ENCODE results near the gene COPZ2.

DNA sequence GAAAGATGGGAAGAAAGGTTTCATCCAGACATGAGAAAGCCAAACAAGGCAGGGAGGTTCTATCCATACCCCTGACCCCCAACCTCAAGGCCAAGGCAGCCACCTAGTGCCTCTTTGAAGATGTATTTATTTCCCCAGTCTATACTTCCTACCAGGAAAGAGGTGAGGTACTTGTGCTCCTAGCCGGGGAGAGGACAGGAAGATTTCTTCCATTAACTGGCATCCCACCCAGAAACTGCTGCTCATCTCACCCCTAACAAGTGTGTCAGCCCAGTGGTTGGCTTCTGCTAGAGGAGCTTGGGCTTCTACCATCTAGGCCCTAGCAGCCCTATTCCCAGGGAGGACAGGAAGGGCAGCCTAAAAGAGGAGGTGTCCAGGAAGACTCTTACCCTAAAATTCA, 8.9 kb downstream of the COPZ2 start:
- TF ChIP-seq POLR2A (IDR thresholded peaks at IDR 0.05), result no peak
- no peak for TF ChIP-seq CTCF (IDR thresholded peaks at IDR 0.05)
